A549 treated with DMSO at 1 μM for 4 hours (cell line): ENCODE data around the gene BNC1. TPM values are rescaled to one million over a fixed set of nuclear protein-coding genes. Genes with fewer than 3 reads are reported as not detected.

Source experiments
- total RNA-seq: library from RNA; stranded (reverse); fragments of 200-300 nt; extraction: Qiagen RNA extraction; gene quantifications from 5 replicates; pipeline ENCODE4 v1.2.3, GENCODE V29; 2022; ENCODE audit warnings: low read depth

Gene BNC1
- total RNA-seq, result 0.49 to 0.65 TPM (median 0.53 TPM) in 5 replicates

GRCh38 chr15:83284559-83285283 lies at the start of gene BNC1:
Gene BNC1 (minus strand): TSS chr15:83284664. CDS start chr15:83284628, 36 bp downstream.

DNA sequence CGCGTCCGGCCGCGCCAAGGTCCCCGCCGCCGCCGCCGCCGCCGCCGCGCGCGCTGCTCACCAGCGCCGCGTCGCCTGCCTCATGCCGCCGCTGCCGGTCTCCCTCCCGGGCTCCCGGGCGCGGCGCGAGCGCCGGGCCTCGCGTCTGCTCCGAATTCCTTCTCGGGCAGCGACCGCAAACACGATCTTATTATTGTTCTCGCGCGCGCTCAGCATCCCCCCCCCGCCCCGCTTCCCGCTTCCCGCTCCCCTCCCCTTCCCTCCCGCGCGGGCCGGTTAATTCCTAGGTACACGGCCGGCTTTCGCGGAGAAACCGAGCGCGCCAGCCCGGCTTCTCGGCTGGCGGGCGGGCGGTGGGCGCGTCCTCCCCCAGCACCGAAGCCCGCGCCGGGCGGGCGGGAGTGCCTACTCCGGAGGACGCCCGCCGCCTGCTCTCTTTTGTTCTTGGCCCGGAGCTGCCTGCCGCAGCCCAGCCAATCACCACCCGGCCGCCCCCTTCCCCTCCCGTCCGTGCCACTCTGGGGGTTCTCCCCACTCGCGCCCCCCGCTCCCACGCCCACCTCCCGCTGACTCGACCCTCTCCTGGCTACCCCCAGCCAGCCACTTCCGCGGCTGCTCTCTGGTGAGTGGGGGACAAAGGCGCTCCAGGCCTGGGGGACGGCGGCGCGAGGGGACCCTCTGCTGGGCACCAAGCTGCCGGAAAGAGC lies 76.7 kb downstream of the BNC1 start, which contains the start of gene HDGFL3:
TSS of gene HDGFL3 (minus strand) at position 164 of the 707 bp plus-strand sequence. CDS start 409 bp downstream, outside the sequence.

Other genes starting within 250 kb of the BNC1 start
- gene BTBD1, start 217.4 kb downstream of the BNC1 start, total RNA-seq, result 49.5 to 64.7 TPM (median 57.2 TPM) in 5 replicates
- gene TM6SF1, start 177.0 kb downstream of the BNC1 start, total RNA-seq, result 0.07 to 0.17 TPM (median 0.13 TPM) in 4 of 5 replicates, not detected in the other
- 47.4 to 68.1 TPM (median 61.6 TPM) in 5 replicates for gene HDGFL3, start 76.8 kb downstream of the BNC1 start, total RNA-seq
- 0.64 to 0.75 TPM (median 0.67 TPM) in 5 replicates for gene SH3GL3, start 162.7 kb upstream of the BNC1 start, total RNA-seq